Measurements from ENCODE around the gene TAF15.

TAF15 gene

DNA sequence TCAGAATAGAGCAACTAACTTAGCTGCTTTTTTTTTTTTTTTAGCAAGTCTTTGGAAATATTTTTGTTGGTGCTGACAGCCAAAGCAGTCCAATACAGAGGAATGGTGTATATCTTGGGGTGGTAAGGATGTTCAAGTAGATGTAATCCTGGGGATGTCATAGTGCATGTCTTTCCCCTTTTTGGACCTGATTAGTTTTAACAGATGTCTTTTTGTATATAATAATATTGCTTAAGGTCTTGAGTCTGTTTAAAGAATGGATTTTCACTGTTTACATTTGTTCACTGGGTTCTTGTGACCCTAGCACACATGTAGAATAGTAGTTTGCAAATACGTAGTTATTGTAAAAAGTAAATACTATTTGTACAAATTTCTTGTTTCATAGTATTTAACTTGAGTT, 7.9 kb downstream of the TAF15 start:
- in situ Hi-C loops (cut with MboI; ENCODE audit: low sequenced_read_pairs): no loop called here

DNA sequence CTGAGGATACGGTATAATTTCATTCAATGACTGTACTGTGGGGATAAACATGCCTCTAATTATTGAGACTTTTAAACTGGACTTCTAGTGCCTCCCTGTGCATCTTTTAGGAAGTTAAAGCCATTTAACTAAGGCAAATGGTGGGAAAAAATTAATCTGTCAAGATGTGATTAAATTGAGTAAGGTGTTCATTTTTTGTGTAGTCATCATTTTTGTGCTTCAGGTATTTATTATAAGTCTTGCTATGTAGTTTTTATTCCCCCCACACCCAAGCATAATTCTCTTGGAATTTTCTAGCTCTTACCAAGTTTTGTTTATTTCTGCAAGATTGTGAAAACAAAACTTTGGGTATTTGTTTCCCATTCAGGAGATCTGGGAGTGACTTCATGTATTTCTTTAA, 10.2 kb downstream of the TAF15 start:
- in situ Hi-C loops (cut with MboI; ENCODE audit: low sequenced_read_pairs): no loop called here

DNA sequence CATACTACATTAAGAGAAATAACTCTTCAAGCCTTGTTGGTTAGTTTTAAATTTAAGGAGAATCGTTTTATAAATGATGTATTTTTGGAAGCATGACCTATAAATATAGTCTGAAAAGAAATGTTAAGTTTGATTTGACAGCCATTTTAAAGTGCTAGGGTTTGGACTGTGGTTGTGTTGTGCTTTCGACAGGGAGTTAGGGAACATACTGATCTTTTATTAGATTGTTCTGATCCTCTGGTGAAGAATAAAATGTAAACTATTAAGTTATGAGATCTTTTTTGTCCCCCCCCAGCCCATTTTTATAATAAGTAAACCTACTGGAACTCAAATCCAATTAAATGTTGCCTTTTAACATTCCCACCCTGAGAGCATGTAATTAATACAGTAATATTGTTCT, 12.0 kb downstream of the TAF15 start:
- in situ Hi-C loops (cut with MboI; ENCODE audit: low sequenced_read_pairs): no loop called here

DNA sequence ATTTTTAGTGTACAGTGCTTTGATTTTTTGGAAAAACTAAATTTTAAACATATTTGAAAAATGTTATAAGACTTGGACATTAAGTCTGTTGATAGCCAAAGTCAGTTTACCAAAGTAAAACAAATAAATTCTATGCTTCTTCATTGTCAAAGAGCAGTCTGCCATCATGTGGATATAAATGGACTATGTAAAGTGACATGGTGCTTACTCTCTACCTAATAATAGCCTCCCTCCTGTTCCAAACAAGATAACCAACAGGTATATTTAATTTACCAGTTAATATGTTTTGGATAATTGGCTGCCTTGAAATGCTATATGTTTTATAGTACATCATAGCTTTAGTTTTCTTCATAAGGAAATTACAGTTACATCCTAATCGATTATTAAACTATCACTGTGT, 15.9 kb downstream of the TAF15 start:
- in situ Hi-C loops (cut with MboI; ENCODE audit: low sequenced_read_pairs): no loop called here

- in situ Hi-C loops (cut with MboI; ENCODE audit: low sequenced_read_pairs): no loop called here
These were observed 31.8 kb downstream of the TAF15 start for GRCh38 chr17:35841101-35841500.

DNA sequence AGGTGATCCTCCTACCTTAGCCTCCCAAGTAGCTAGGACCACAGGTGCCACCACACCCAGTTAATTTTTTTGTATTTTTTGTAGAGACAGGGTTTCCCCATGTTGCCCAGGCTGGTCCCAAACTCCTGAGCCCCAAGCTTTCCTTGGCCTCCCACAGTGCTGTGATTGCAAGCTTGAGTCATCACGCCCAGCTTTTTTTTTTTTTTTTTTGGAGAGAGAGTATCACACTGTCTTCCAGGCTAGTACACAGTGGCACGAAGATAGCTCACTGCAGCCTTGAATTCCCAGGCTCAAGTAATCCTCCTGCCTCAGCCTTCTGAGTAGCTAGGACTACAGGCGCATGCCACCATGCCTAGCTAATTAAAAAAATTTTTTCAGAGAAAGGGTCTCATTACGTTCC, 32.2 kb downstream of the TAF15 start:
- in situ Hi-C loops (cut with MboI; ENCODE audit: low sequenced_read_pairs): no loop called here

DNA sequence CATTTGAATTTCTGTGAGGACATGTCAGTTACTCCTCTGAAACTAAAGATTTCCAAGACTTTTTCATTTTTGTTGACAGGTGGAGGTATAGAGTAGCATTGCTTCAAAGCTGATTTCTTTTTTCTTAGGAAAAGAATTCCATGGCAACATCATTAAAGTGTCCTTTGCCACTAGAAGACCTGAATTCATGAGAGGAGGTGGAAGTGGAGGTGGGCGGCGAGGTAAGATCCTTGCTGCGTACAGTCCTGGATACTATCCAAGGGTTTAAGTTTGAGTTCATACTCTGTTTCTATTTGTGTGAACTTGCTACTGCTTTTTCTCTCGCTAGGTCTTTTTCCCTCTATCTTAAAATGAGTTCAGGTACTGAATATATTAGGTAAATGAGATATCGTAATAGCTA, 33.0 kb downstream of the TAF15 start:
- in situ Hi-C loops (cut with MboI; ENCODE audit: low sequenced_read_pairs): no loop called here

DNA sequence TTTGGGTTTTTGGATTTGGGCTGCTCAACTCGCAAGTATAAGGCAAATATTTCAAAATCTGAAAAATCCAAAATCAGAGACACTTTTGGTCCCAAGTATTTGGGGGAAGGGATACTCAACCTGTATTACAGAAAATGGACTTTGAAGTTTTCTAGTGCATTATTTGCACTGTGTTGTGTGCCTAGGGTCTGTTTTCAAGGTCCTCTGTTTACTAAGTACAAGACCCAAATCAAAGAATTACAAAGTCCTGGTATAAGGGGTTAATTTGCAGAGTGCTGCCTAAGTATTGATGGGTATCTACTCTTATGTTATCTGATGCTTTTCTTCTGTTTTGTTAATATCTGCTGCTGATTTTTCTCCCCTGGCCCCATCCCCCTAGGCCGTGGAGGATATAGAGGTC, 34.4 kb downstream of the TAF15 start:
- in situ Hi-C loops (cut with MboI; ENCODE audit: low sequenced_read_pairs): no loop called here

DNA sequence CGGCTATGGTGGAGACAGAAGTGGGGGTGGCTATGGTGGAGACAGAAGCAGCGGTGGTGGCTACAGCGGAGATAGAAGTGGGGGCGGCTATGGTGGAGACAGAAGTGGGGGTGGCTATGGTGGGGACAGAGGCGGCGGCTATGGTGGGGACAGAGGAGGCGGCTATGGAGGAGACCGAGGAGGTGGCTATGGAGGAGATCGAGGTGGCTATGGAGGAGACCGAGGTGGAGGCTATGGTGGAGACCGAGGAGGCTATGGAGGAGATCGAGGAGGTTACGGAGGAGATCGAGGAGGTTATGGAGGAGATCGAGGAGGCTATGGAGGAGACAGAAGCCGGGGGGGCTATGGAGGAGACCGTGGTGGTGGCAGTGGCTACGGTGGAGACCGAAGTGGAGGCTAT, 35.3 kb downstream of the TAF15 start:
- in situ Hi-C loops (cut with MboI; ENCODE audit: low sequenced_read_pairs): no loop called here

DNA sequence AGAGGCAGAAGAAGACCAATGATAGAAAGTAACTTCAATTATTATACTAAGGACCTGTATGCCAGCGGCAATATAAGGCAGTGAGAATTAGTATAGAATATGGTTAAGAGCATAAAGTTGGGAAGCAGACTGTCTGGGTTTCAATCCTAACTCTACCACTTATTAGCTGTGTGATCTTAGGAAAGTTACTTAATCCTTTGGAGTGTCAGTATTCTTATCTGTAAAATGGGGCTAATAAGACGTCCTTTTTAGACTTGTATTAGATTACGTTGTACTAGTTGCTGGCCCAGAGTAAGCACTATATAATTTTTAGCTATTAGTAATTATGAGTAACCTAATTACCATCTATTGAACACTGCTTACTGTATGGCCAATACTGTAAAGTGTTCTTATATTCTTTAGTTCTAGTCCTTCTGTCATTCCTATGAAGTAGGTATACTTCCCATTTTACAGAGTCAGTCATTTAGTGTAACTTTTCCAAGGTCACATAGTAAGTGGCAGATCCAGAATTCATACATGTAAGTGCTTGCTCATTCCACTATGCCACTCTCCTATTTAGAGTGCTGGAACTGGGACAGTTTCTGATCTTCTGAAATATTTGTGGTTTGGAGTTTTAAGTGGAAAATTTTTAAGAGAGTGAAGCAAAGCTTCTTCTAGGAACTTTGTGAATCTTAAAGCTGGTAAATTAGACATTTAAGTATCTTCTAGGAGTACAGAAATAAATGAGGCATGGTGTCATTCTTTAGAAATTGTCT, 36.9 kb downstream of the TAF15 start:
- in situ Hi-C loops (cut with MboI; ENCODE audit: low sequenced_read_pairs): no loop called here

- in situ Hi-C loops (cut with MboI; ENCODE audit: low sequenced_read_pairs): no loop called here
These were observed 37.7 kb downstream of the TAF15 start for GRCh38 chr17:35847006-35847405.

GRCh38 chr17:35847633-35848373, 38.5 kb downstream of the TAF15 start:
- in situ Hi-C loops (cut with MboI; ENCODE audit: low sequenced_read_pairs): no loop called here

DNA sequence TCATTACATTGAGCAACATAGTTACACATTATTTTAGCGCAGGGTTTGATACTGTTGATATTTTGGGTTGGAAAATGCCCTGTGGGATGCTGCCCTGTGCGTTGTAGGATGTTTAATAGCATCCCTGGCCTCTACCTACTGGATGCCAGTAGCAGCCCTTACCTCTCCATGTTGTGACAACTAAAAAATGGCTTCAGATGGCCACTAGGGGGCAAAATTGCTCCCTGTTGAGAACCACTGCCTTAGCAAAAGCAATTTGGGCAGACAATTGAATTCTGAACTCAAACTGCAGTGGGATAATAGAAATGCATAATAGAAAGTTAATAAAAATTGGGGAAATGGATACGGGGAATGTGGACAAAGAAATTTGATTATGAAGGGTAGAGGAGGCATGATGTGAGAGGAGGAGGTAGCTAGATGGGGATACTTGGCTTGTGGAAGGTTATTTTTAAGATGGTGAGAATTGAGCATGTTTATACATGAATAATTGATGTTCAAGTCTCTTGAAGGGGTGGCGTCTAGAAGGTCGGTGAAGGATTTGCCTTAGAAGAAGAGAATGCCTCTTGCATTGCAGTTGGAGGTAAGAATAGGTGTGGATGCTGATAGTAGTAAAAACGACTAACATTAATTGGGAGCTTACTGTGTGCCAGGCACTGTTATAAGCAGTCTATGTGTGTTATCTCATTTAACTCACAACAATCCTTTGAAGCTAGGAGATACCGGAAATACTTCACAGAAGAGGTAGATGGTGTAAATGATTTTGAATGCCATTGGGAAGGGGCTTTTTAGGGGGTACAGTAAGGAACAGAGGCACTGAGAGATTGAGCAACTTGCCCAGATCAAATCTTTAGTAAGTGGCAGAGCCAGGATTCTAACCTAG, 40.4 kb downstream of the TAF15 start:
- in situ Hi-C loops (cut with MboI; ENCODE audit: low sequenced_read_pairs): loop anchor here (10.0 kb wide), 1 partner anchor 95 kb away; the partner anchor contains the start of gene LYZL6

DNA sequence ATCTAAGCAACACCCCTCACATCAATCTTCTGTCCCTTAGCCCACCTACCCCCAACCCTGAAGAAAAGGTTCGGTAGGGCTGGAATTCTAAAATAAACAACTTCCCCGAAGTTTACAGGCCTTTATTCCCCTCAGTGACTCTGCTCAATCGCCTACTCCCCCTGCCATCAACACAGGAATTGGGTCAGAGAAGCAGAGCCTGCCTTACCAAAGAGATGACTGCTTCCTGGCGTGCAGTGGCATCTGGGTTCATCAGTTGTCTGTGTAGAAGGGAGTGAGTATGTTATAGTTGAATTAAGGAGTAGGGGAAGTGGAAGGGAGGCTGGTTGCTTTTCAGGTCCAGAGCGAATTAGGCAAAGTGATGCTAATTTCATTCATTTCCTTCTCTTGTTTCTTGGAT, 46.7 kb downstream of the TAF15 start:
- in situ Hi-C loops (cut with MboI; ENCODE audit: low sequenced_read_pairs): loop anchor here (10.0 kb wide), 1 partner anchor 89 kb away; the partner anchor contains the start of gene LYZL6

GRCh38 chr17:35856603-35857002, 47.3 kb downstream of the TAF15 start:
- in situ Hi-C loops (cut with MboI; ENCODE audit: low sequenced_read_pairs): loop anchor here (10.0 kb wide), 1 partner anchor 88 kb away; the partner anchor contains the start of gene LYZL6

GRCh38 chr17:35864853-35865252, 55.6 kb downstream of the TAF15 start:
- in situ Hi-C loops (cut with MboI; ENCODE audit: low sequenced_read_pairs): no loop called here

DNA sequence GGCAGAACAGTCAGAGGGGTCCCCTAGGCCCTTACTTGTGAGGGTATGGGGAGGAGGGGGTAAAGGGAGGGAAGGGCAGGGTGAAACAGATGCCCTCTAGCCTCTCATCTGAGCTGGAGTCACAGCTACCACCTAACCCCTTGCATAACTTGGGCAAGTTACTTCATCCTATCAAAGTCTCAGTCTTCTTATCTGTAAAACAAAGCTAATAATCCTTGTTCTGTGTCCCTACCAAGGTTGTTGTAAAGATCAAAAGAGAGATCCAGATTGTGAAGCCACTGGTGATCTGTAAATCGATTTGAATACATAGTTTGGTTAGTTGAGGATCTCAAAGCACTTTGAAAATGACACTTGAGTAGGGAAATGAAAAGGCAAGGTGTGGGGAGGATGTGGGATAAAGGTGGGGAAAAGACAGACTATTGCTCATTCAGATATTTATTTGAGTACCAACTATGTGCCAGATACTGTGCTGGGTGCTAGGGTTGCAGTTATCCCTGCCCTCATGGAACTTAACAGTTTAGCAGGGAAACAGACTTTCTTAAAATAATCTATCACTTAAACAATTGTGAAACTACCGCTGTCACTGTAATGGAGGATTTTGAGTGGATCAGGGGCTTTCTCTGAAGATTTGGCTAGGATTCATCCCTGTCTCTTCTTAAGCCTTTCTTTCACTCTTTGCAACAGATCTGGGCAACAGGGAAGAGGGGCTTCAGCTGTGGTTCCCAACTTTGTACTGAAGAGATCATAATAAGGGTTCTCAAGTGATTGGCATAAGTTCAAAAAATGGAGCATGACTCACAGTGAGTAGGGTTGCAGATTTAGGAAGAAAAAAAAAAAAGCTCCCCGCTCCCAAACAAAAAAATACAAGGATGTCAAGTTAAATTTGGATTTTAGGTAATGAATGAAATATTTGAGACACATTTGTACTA, 56.4 kb downstream of the TAF15 start:
- in situ Hi-C loops (cut with MboI; ENCODE audit: low sequenced_read_pairs): no loop called here

DNA sequence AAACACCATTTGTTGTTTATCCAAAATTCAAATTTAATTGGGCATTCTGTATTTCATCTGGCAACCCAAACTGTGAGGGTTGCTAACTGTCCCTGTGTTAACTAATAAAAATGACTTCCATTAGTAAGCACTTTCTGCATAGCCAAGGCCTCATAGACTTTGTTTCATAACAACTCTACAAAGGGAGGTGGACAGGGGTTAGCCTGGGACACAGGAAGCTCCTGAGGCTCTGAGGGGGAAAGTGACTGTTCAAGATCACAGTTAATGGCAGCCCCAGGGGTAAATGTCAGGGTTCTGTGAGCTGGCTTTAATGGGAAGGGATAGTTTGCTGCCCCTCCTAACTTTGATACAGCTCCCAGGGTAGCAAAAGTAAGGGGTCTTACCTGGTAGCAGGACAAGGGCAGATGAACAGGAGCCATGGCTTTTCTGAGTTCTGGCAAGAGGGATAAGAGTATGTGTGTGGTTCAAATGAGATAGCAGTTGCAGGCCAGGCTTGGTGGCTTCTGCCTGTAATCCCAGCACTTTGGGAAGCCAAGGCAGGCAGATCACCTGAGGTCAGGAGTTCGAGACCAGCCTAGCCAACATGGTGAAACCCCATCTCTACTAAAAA, 57.2 kb downstream of the TAF15 start:
- in situ Hi-C loops (cut with MboI; ENCODE audit: low sequenced_read_pairs): no loop called here

DNA sequence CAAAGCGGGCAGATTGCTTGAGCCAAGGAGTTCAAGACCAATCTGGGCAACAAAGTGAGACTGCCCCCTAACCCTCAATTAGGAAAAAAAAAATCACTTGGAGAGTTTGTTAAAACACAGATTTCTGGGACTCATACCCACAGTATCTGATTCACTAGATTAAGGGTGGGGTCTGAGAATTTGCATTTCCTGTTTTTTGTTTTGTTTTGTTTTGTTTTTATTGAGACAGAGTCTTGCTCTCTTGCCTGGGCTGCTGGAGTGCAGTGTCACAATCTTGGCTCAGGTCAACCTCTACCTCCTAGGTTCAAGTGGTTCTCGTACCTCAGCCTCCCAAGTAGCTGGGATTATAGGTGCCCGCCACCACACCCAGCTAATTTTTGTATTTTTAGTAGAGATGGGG, 58.3 kb downstream of the TAF15 start:
- in situ Hi-C loops (cut with MboI; ENCODE audit: low sequenced_read_pairs): no loop called here

DNA sequence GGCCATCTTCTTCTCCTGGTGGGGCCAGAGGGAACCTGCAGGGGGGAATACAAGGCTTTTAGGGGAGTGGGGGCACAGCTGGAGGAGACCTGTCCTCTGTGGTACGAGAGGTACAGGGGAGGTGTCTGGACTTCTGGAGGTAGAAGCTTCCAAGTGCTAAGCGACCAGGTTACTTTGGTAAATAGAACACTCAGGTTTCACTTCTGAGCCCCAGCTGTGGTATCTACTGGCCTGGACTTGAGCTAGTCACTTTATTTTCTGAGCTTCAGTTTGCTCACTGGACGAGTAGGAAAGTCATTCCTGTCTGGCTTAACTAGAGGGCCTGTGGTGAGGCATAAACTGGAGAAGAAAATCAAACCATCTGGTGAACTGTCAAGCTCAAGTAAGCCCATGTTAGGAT, 59.5 kb downstream of the TAF15 start, which contains the start of gene HEATR9:
Gene HEATR9 (minus strand): TSS at position 155 of the 400 bp plus-strand sequence. CDS start 149 bp downstream, at position 6.
- in situ Hi-C loops (cut with MboI; ENCODE audit: low sequenced_read_pairs): no loop called here

Measured in HL-60/S4 treated with retinoic acid at 250 ng/mL for 4 days and 3 days (cell line).